ENCODE results near the gene SGTB.
"Not testable (repeated sequence)": the region's sequence is repeated elsewhere in the genome, so short reads cannot be mapped to it uniquely, and the experiment has no call there.

Gene SGTB

GRCh38 chr5:65749956-65750355, 28.0 kb upstream of the SGTB start:
- TF ChIP-seq ZNF274 (IDR thresholded peaks at IDR 0.05; ENCODE audit: low read depth, low read length) = no peak
- no peak overlapping the region for H3K4me3 ChIP-seq (ENCODE audit: low read length)

GRCh38 chr5:65749221-65749844, 27.4 kb upstream of the SGTB start:
- no peak for TF ChIP-seq ZNF274 (IDR thresholded peaks at IDR 0.05; ENCODE audit: low read depth, low read length)

GRCh38 chr5:65742565-65743231, 20.8 kb upstream of the SGTB start:
- TF ChIP-seq ZNF274 (IDR thresholded peaks at IDR 0.05; ENCODE audit: low read depth, low read length) = no peak
- H3K4me3 ChIP-seq (ENCODE audit: low read length) = no peak overlapping the region

More at GRCh38 chr5:65749221-65749844, 27.4 kb upstream of the SGTB start:
- no peak overlapping the region for H3K4me3 ChIP-seq (ENCODE audit: low read length)

GRCh38 chr5:65739162-65739561, 17.3 kb upstream of the SGTB start:
- no peak overlapping the region for H3K4me3 ChIP-seq (ENCODE audit: low read length)
- TF ChIP-seq ZNF274 (IDR thresholded peaks at IDR 0.05; ENCODE audit: low read depth, low read length) = no peak

GRCh38 chr5:65738305-65738704, 16.4 kb upstream of the SGTB start:
- no peak for TF ChIP-seq ZNF274 (IDR thresholded peaks at IDR 0.05; ENCODE audit: low read depth, low read length)
- H3K4me3 ChIP-seq (ENCODE audit: low read length) = no peak overlapping the region

GRCh38 chr5:65737842-65738241, 15.9 kb upstream of the SGTB start:
- H3K4me3 ChIP-seq (ENCODE audit: low read length) = no peak overlapping the region
- TF ChIP-seq ZNF274 (IDR thresholded peaks at IDR 0.05; ENCODE audit: low read depth, low read length) = no peak

- no peak overlapping the region for H3K4me3 ChIP-seq (ENCODE audit: low read length)
- no peak for TF ChIP-seq ZNF274 (IDR thresholded peaks at IDR 0.05; ENCODE audit: low read depth, low read length)
These were observed 14.1 kb upstream of the SGTB start for GRCh38 chr5:65736011-65736410.

- no peak overlapping the region for H3K4me3 ChIP-seq (ENCODE audit: low read length)
- no peak for TF ChIP-seq ZNF274 (IDR thresholded peaks at IDR 0.05; ENCODE audit: low read depth, low read length)
These were observed 13.0 kb upstream of the SGTB start for GRCh38 chr5:65734921-65735320.

GRCh38 chr5:65734196-65734775, 12.4 kb upstream of the SGTB start:
- not testable (repeated sequence) for H3K4me3 ChIP-seq (ENCODE audit: low read length)

GRCh38 chr5:65732046-65732445, 10.1 kb upstream of the SGTB start:
- not testable (repeated sequence) for H3K4me3 ChIP-seq (ENCODE audit: low read length)

GRCh38 chr5:65730910-65731309, 9.0 kb upstream of the SGTB start:
- H3K4me3 ChIP-seq (ENCODE audit: low read length) = no peak overlapping the region
- no peak for TF ChIP-seq ZNF274 (IDR thresholded peaks at IDR 0.05; ENCODE audit: low read depth, low read length)

- no peak overlapping the region for H3K4me3 ChIP-seq (ENCODE audit: low read length)
- no peak for TF ChIP-seq ZNF274 (IDR thresholded peaks at IDR 0.05; ENCODE audit: low read depth, low read length)
These were observed 6.3 kb upstream of the SGTB start for GRCh38 chr5:65728218-65728617.

- no peak overlapping the region for H3K4me3 ChIP-seq (ENCODE audit: low read length)
- TF ChIP-seq ZNF274 (IDR thresholded peaks at IDR 0.05; ENCODE audit: low read depth, low read length) = no peak
These were observed 5.7 kb upstream of the SGTB start for GRCh38 chr5:65727491-65728156.

GRCh38 chr5:65722575-65723403, 880 bp upstream of the SGTB start:
- peak overlapping the region; percentile 97 for H3K4me3 ChIP-seq (ENCODE audit: low read length)

More at GRCh38 chr5:65722575-65723403, 880 bp upstream of the SGTB start:
- no peak for TF ChIP-seq ZNF274 (IDR thresholded peaks at IDR 0.05; ENCODE audit: low read depth, low read length)

Measured in GM08714 (cell line).